Neutrophil (primary cell): Measurements from ENCODE around the gene LMO7.

Source experiments
- H3K27ac ChIP-seq: fragments of 200-600 bp; sonication (generic); 2 replicates; pipeline ENCODE4 v1.5.1; 2016; ENCODE audit warnings: mild to moderate bottlenecking, moderate library complexity
- H3K27me3 ChIP-seq: fragments of 200-600 bp; sonication (generic); 2 replicates; pipeline ENCODE4 v1.6.0; 2016; ENCODE audit warnings: mild to moderate bottlenecking
- H3K36me3 ChIP-seq: fragments of 200-600 bp; sonication (generic); 2 replicates; pipeline ENCODE4 v1.5.1; 2017
- H3K4me1 ChIP-seq, 2 experiments: fragments of 200-600 bp in 1 of 2; sonication (generic) in 1 of 2; 1 replicate in 1 of 2; 2 replicates in 1 of 2; pipeline versions ENCODE4 v1.5.1 to v1.6.1; 2013 to 2016; ENCODE audit warnings: low read depth in 1 of 2, low read length in 1 of 2, mild to moderate bottlenecking in 1 of 2, moderate library complexity in 1 of 2; ENCODE audit not compliant: control insufficient read depth in 1 of 2, insufficient read depth in 1 of 2
- H3K4me3 ChIP-seq, 2 experiments: fragments of 200-600 bp in 1 of 2; sonication (generic) in 1 of 2; 1 replicate in 1 of 2; 2 replicates in 1 of 2; pipeline ENCODE4 v1.5.1; 2013 to 2016; ENCODE audit warnings: low read depth in 1 of 2, low read length in 1 of 2, mild to moderate bottlenecking in 1 of 2, moderate library complexity in 1 of 2
- H3K9me3 ChIP-seq: fragments of 200-600 bp; sonication (generic); 2 replicates; pipeline ENCODE4 v1.5.1; 2016
- CTCF ChIP-seq: fragments of 200-600 bp; sonication (generic); IDR thresholded peaks from 2 replicates; pipeline ENCODE4 v1.5.1; 2016; ENCODE audit warnings: antibody characterized with exemption

Gene LMO7

GRCh38 chr13:75637181-75637750, 1.1 kb downstream of the LMO7 start:
- Histone ChIP-seq H3K36me3 (no peaks in the 10 kb centered on the region), H3K27me3 (peaks cover 68% of the 10 kb centered on the region), H3K4me3 (peak overlapping the region in 1 of 2 experiments; percentile 60), H3K27ac (no peak overlapping the region), H3K9me3 (no peaks in the 10 kb centered on the region), H3K4me1 (peaks cover 5 to 16% of the 10 kb centered on the region in 2 experiments)
- no peak for TF ChIP-seq CTCF

- peaks cover 54% of the 10 kb centered on the region for H3K27me3 ChIP-seq
- TF ChIP-seq CTCF, result no peak
- H3K27ac ChIP-seq, result no peak overlapping the region
- no peaks in the 10 kb centered on the region for H3K36me3 ChIP-seq
- H3K4me3 ChIP-seq, result no peak overlapping the region
- H3K4me1 ChIP-seq, result peaks cover 5 to 16% of the 10 kb centered on the region in 2 experiments
- H3K9me3 ChIP-seq, result no peaks in the 10 kb centered on the region
These were observed 3.3 kb downstream of the LMO7 start for GRCh38 chr13:75639454-75639853.

GRCh38 chr13:75641026-75641425, 4.9 kb downstream of the LMO7 start:
- Histone ChIP-seq H3K9me3 (no peaks in the 10 kb centered on the region), H3K27me3 (peaks cover 38% of the 10 kb centered on the region), H3K36me3 (no peaks in the 10 kb centered on the region), H3K4me3 (no peak overlapping the region), H3K27ac (no peak overlapping the region), H3K4me1 (peaks cover 5 to 8% of the 10 kb centered on the region in 2 experiments)
- no peak for TF ChIP-seq CTCF

- no peak overlapping the region for H3K4me3 ChIP-seq
- no peaks in the 10 kb centered on the region for H3K4me1 ChIP-seq
- H3K9me3 ChIP-seq, result no peaks in the 10 kb centered on the region
- TF ChIP-seq CTCF, result no peak
- H3K36me3 ChIP-seq, result no peaks in the 10 kb centered on the region
- peaks cover 17% of the 10 kb centered on the region for H3K27me3 ChIP-seq
- no peak overlapping the region for H3K27ac ChIP-seq
These were observed 7.1 kb downstream of the LMO7 start for GRCh38 chr13:75643182-75643581.

- H3K27me3 ChIP-seq, result peaks cover 12% of the 10 kb centered on the region
- no peaks in the 10 kb centered on the region for H3K4me1 ChIP-seq
- no peak overlapping the region for H3K4me3 ChIP-seq
- H3K36me3 ChIP-seq, result no peaks in the 10 kb centered on the region
- TF ChIP-seq CTCF, result no peak
- no peak overlapping the region for H3K27ac ChIP-seq
- H3K9me3 ChIP-seq, result no peaks in the 10 kb centered on the region
These were observed 7.6 kb downstream of the LMO7 start for GRCh38 chr13:75643693-75644092.
